Mesenchymal stem cell (in vitro differentiated cells and primary cell): ENCODE data around the gene RPN1.

Source experiments
- DNase-seq: peaks from one replicate; pipeline ENCODE4 v3.0.0-alpha.2; 2013
- H2AFZ ChIP-seq: one replicate; pipeline ENCODE4 v1.6.1; 2013; ENCODE audit warnings: low read depth, mild to moderate bottlenecking, control low read depth, inconsistent platforms, low read length, moderate library complexity
- H2AK5ac ChIP-seq: 2 replicates; pipeline ENCODE4 v1.6.1; 2013; ENCODE audit warnings: low read length, moderate library complexity, mild to moderate bottlenecking, inconsistent platforms; ENCODE audit not compliant: severe bottlenecking
- H2BK120ac ChIP-seq: one replicate; pipeline ENCODE4 v1.6.1; 2013; ENCODE audit warnings: low read depth, mild to moderate bottlenecking, inconsistent platforms, low read length, moderate library complexity
- H2BK12ac ChIP-seq, 2 experiments: one replicate each; pipeline ENCODE4 v1.6.1; 2013; ENCODE audit warnings: inconsistent platforms in 2 of 2, low read length in 2 of 2, mild to moderate bottlenecking in 2 of 2, moderate library complexity in 2 of 2, control low read depth in 1 of 2
- H2BK15ac ChIP-seq: one replicate; pipeline ENCODE4 v1.6.1; 2013; ENCODE audit warnings: mild to moderate bottlenecking, low read depth, inconsistent platforms; ENCODE audit not compliant: poor library complexity, severe bottlenecking
- H2BK5ac ChIP-seq: 2 replicates; pipeline ENCODE4 v1.6.1; 2013; ENCODE audit warnings: low read depth, mild to moderate bottlenecking, low read length, control low read depth, inconsistent platforms; ENCODE audit not compliant: poor library complexity, severe bottlenecking
- H3K14ac ChIP-seq, 2 experiments: one replicate each; pipeline ENCODE4 v1.6.1; 2013; ENCODE audit warnings: inconsistent platforms in 2 of 2, low read length in 2 of 2, control low read depth in 1 of 2, mild to moderate bottlenecking in 1 of 2, moderate library complexity in 1 of 2
- H3K18ac ChIP-seq, 2 experiments: one replicate each; pipeline ENCODE4 v1.6.1; 2013; ENCODE audit warnings: inconsistent platforms in 2 of 2, low read length in 2 of 2, control low read depth in 1 of 2, low read depth in 1 of 2, mild to moderate bottlenecking in 1 of 2
- H3K23ac ChIP-seq, 2 experiments: one replicate each; pipeline ENCODE4 v1.6.1; 2013; ENCODE audit warnings: inconsistent platforms in 2 of 2, low read length in 2 of 2, mild to moderate bottlenecking in 2 of 2, moderate library complexity in 2 of 2, control low read depth in 1 of 2
- H3K27ac ChIP-seq: 2 replicates; pipeline ENCODE4 v1.5.1; 2013; ENCODE audit warnings: mild to moderate bottlenecking, moderate library complexity, low read length, control low read depth, inconsistent platforms; ENCODE audit not compliant: poor library complexity, severe bottlenecking
- H3K27me3 ChIP-seq, 2 experiments: 2 replicates each; pipeline versions ENCODE4 v1.6.1 to v1.7.0; 2013; ENCODE audit warnings: low read length in 2 of 2, mild to moderate bottlenecking in 2 of 2, moderate library complexity in 2 of 2, control low read depth in 1 of 2, inconsistent platforms in 1 of 2; ENCODE audit not compliant: control insufficient read depth in 1 of 2, insufficient read depth in 1 of 2
- H3K36me3 ChIP-seq, 2 experiments: 2 replicates each; pipeline versions ENCODE4 v1.6.1 to v1.7.0; 2013; ENCODE audit warnings: low read length in 2 of 2, control low read depth in 1 of 2, inconsistent platforms in 1 of 2, low read depth in 1 of 2, mild to moderate bottlenecking in 1 of 2; ENCODE audit not compliant: insufficient read depth in 2 of 2, control insufficient read depth in 1 of 2
- H3K4ac ChIP-seq, 2 experiments: one replicate each; pipeline ENCODE4 v1.6.1; 2013; ENCODE audit warnings: inconsistent platforms in 2 of 2, low read length in 2 of 2, mild to moderate bottlenecking in 2 of 2, moderate library complexity in 2 of 2, control low read depth in 1 of 2, low read depth in 1 of 2
- H3K4me1 ChIP-seq: 2 replicates; pipeline ENCODE4 v1.6.1; 2013; ENCODE audit warnings: low read depth, low read length, control low read depth; ENCODE audit not compliant: control insufficient read depth, insufficient read depth
- H3K4me2 ChIP-seq: 2 replicates; pipeline ENCODE4 v1.6.1; 2013; ENCODE audit warnings: low read length, mild to moderate bottlenecking, inconsistent platforms; ENCODE audit not compliant: poor library complexity, severe bottlenecking
- H3K4me3 ChIP-seq, 2 experiments: 2 replicates each; pipeline versions ENCODE4 v1.5.1 to v1.7.0; 2013; ENCODE audit warnings: low read length in 2 of 2, mild to moderate bottlenecking in 2 of 2, control low read depth in 1 of 2, low read depth in 1 of 2; ENCODE audit not compliant: insufficient read depth in 1 of 2
- H3K79me1 ChIP-seq: replicated peaks from 2 replicates; pipeline ENCODE4 v1.6.1; 2013; ENCODE audit warnings: mild to moderate bottlenecking, control low read depth, low read length, inconsistent platforms; ENCODE audit not compliant: poor library complexity, severe bottlenecking
- H3K9ac ChIP-seq: 2 replicates; pipeline ENCODE4 v1.7.0; 2013; ENCODE audit warnings: mild to moderate bottlenecking, low read length, moderate library complexity
- H3K9me3 ChIP-seq: 2 replicates; pipeline ENCODE4 v1.7.0; 2013; ENCODE audit warnings: mild to moderate bottlenecking, low read length; ENCODE audit not compliant: control insufficient read depth
- H4K8ac ChIP-seq: one replicate; pipeline ENCODE4 v1.6.1; 2013; ENCODE audit warnings: inconsistent platforms, mild to moderate bottlenecking, low read length, moderate library complexity
- H4K91ac ChIP-seq: one replicate; pipeline ENCODE4 v1.6.1; 2013; ENCODE audit warnings: mild to moderate bottlenecking, low read length, inconsistent platforms
- WGBS: methylation state at CpG from one replicate; pipeline ENCODE4 v1.1.7; 2013; ENCODE audit warnings: mixed read lengths; 5-methylcytosine and 5-hydroxymethylcytosine counted together

Gene RPN1

DNA sequence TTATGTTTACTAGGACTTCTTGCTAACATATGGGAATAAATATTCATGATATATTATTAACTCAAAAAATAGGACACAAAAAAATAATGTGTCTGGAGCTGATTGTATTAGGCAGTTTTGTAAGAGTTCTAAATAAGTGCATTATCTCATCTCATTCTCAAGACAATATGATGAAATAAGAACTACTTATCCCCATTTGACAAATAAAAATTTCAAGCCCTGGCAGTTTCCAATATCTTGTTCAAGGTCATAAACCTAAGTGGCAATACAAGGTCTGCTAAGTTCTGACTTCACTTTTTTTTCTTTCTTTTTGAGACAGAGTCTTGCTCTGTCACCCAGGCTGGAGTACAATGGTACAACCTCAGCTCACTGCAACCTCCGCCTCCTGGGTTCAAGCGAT is 18.3 kb downstream of the RPN1 start:
- Histone ChIP-seq H3K4ac (no peak overlapping the region), H2BK120ac (no peak overlapping the region), H2BK15ac (no peak overlapping the region), H3K23ac (no peak overlapping the region), H3K9ac (no peak overlapping the region), H3K36me3 (peaks cover 31 to 73% of the 10 kb centered on the region in 2 experiments), H2AK5ac (no peak overlapping the region), H3K27me3 (no peaks in the 10 kb centered on the region), H2AFZ (no peak overlapping the region), H2BK5ac (no peak overlapping the region), H4K91ac (no peak overlapping the region), H4K8ac (no peak overlapping the region), H3K9me3 (no peaks in the 10 kb centered on the region), H3K79me1 (peaks cover 17% of the 10 kb centered on the region), H3K4me3 (no peak overlapping the region), H2BK12ac (no peak overlapping the region), H3K18ac (no peak overlapping the region), H3K27ac (no peak overlapping the region), H3K4me1 (no peaks in the 10 kb centered on the region), H3K4me2 (no peak overlapping the region), H3K14ac (no peak overlapping the region)
- no peak for DNase-seq
- WGBS = 100% methylated on average over 2 of the region's 2 CpGs

DNA sequence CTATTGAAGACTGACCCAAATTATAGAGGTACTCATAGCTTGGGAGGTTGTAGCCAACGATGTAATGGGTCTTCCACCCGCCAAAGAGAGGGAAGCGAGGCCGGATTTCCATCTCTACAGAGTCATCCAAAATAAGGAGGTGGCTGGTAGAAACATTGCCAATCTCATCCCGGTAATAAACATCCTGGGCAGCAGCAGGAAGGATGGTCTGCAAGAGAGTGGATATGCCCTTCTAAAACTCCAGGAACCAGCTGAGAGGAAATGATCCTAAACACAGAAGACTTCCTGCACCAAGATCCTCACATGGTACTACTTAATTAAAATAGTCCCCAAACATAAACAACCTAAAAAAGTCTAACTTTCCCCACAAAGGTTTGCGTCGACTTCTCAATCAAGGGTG is 20.7 kb downstream of the RPN1 start:
- Histone ChIP-seq H3K27ac (no peak overlapping the region), H3K79me1 (peaks cover 25% of the 10 kb centered on the region), H3K27me3 (no peaks in the 10 kb centered on the region), H3K18ac (no peak overlapping the region), H3K4me2 (no peak overlapping the region), H2BK120ac (no peak overlapping the region), H3K4me3 (no peak overlapping the region), H3K36me3 (peaks cover 42 to 77% of the 10 kb centered on the region in 2 experiments), H3K9me3 (no peaks in the 10 kb centered on the region), H4K8ac (no peak overlapping the region), H2AFZ (no peak overlapping the region), H2BK12ac (no peak overlapping the region), H2BK5ac (no peak overlapping the region), H3K4me1 (peaks cover 5% of the 10 kb centered on the region), H3K23ac (no peak overlapping the region), H3K4ac (no peak overlapping the region), H2BK15ac (no peak overlapping the region), H2AK5ac (no peak overlapping the region), H3K9ac (no peak overlapping the region), H3K14ac (no peak overlapping the region), H4K91ac (no peak overlapping the region)
- 94% methylated on average over 5 of the region's 7 CpGs for WGBS
- DNase-seq = no peak

DNA sequence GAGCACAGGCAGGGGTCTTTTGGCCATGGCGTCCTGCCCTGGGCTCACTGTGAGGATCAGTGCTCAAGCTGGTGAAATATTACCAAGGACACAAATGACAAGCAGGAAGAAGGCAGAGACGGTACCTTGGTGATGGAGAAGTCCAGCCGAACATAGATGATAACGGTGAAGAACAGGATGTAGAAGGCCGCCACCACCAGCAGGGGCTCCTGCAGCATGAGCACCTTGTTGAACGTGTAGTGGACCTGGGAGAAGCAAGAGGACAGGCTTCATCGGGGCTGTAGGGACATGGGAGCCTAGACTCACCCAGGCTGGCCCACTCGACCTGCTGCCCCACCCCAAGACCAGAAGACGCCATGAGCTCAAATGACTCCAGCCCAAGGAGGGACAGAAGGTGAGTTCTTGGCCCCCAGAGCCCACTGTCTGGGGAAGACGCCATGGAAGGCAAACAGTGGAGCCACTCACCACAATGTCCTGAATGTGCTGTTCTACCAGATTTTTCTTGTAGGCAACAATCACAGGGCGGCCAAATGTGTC is 25.1 kb downstream of the RPN1 start:
- 95% methylated on average over 10 of the region's 11 CpGs for WGBS
- Histone ChIP-seq H4K8ac (no peak overlapping the region), H3K4me2 (no peak overlapping the region), H2AFZ (no peak overlapping the region), H3K4ac (no peak overlapping the region), H3K18ac (no peak overlapping the region), H3K79me1 (peaks cover 37% of the 10 kb centered on the region), H3K9ac (no peak overlapping the region), H2BK120ac (no peak overlapping the region), H3K27ac (peak overlapping the region; percentile 79), H2AK5ac (no peak overlapping the region), H3K4me3 (no peak overlapping the region), H3K14ac (no peak overlapping the region), H2BK15ac (no peak overlapping the region), H2BK12ac (no peak overlapping the region), H2BK5ac (no peak overlapping the region), H3K36me3 (peaks cover 64 to 93% of the 10 kb centered on the region in 2 experiments), H3K9me3 (no peaks in the 10 kb centered on the region), H3K4me1 (peaks cover 13% of the 10 kb centered on the region), H3K23ac (no peak overlapping the region), H3K27me3 (no peaks in the 10 kb centered on the region), H4K91ac (no peak overlapping the region)
- DNase-seq = no peak

DNA sequence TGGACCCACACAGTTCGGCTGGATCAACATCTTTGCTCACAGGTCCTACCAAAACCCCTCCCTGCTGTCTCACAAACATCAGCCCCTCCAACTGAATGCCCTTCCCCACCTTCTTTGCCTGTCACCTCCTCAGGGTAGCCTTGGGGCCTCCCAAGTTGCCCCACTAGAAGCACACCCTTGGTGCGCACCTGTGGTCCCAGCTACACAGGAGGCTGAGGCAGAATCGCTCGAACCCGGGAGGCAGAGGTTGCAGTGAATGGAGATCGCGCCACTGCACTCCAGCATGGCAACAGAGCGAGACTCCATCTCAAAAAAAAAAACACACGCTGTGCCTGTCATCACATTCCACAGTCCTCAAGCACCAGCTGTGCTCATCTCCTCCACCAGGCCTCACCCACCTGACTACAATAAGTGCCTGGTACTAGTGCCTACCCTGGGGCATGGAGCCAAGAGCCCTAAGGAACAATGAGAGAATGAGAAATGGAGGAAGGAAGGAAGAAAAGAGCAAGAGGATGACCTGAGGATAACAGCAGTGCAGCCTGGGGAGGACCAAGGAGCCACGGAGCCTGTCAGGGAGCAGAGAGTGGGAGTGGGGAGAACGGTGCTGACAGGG is 26.0 kb downstream of the RPN1 start:
- H3K9me3 ChIP-seq = no peaks in the 10 kb centered on the region
- H3K79me1 ChIP-seq = peaks cover 40% of the 10 kb centered on the region
- no peak overlapping the region for H3K9ac ChIP-seq
- H3K4me3 ChIP-seq = no peak overlapping the region
- H2AK5ac ChIP-seq = peak overlapping the region; percentile 39
- H3K4me2 ChIP-seq = no peak overlapping the region
- H2BK120ac ChIP-seq = no peak overlapping the region
- no peaks in the 10 kb centered on the region for H3K27me3 ChIP-seq
- H4K91ac ChIP-seq = no peak overlapping the region
- no peak overlapping the region for H2AFZ ChIP-seq
- H3K27ac ChIP-seq = peak overlapping the region; percentile 79
- no peak overlapping the region for H2BK12ac ChIP-seq
- no peak overlapping the region for H4K8ac ChIP-seq
- no peak overlapping the region for H3K18ac ChIP-seq
- no peak overlapping the region for H2BK5ac ChIP-seq
- no peak overlapping the region for H3K4ac ChIP-seq
- H3K23ac ChIP-seq = no peak overlapping the region
- peaks cover 15% of the 10 kb centered on the region for H3K4me1 ChIP-seq
- peaks cover 66 to 89% of the 10 kb centered on the region in 2 experiments for H3K36me3 ChIP-seq
- no peak overlapping the region for H3K14ac ChIP-seq
- DNase-seq = no peak
- H2BK15ac ChIP-seq = no peak overlapping the region
- WGBS = 90% methylated on average over 11 of the region's 11 CpGs
